HG03558 (cell line): ENCODE results near the gene DYNLT2.
"Not testable (repeated sequence)": the region's sequence is repeated elsewhere in the genome, so short reads cannot be mapped to it uniquely, and the experiment has no call there.

Source experiments
- ATAC-seq: cut with Tn5 transposase; IDR thresholded peaks from one replicate; pipeline ENCODE4 v1.9.1; 2021; ENCODE audit warnings: moderate number of reproducible peaks; ENCODE audit not compliant: unreplicated experiment; ENCODE audit errors: extremely low read depth

Gene DYNLT2

GRCh38 chr6:169783971-169784820 lies 32.8 kb upstream of the DYNLT2 start:
- ATAC-seq: no peak

GRCh38 chr6:169783401-169783800 lies 32.0 kb upstream of the DYNLT2 start:
- no peak for ATAC-seq

GRCh38 chr6:169782966-169783365 lies 31.6 kb upstream of the DYNLT2 start:
- ATAC-seq: no peak

GRCh38 chr6:169780571-169781091 lies 29.3 kb upstream of the DYNLT2 start:
- ATAC-seq: no peak

- no peak for ATAC-seq
Observed at GRCh38 chr6:169779896-169780295, 28.5 kb upstream of the DYNLT2 start.

- ATAC-seq: no peak
Observed at GRCh38 chr6:169779092-169779815, 27.9 kb upstream of the DYNLT2 start.

- ATAC-seq: no peak
Observed at GRCh38 chr6:169778646-169779045, 27.3 kb upstream of the DYNLT2 start.

- no peak for ATAC-seq
Observed at GRCh38 chr6:169777896-169778295, 26.5 kb upstream of the DYNLT2 start.

- ATAC-seq: no peak
Observed at GRCh38 chr6:169776379-169776778, 25.0 kb upstream of the DYNLT2 start.

- ATAC-seq: no peak
Observed at GRCh38 chr6:169775321-169775720, 23.9 kb upstream of the DYNLT2 start.

- no peak for ATAC-seq
Observed at GRCh38 chr6:169774347-169774746, 23.0 kb upstream of the DYNLT2 start.

GRCh38 chr6:169766921-169767736 lies 15.8 kb upstream of the DYNLT2 start:
- no peak for ATAC-seq

GRCh38 chr6:169766232-169766631 lies 14.9 kb upstream of the DYNLT2 start:
- no peak for ATAC-seq

- ATAC-seq: not testable (repeated sequence)
Observed at GRCh38 chr6:169765789-169766188, 14.4 kb upstream of the DYNLT2 start.

GRCh38 chr6:169763881-169764280 lies 12.5 kb upstream of the DYNLT2 start:
- no peak for ATAC-seq

GRCh38 chr6:169763308-169763707 lies 11.9 kb upstream of the DYNLT2 start:
- no peak for ATAC-seq

- ATAC-seq: no peak
Observed at GRCh38 chr6:169755162-169755561, 3.8 kb upstream of the DYNLT2 start.

- ATAC-seq: no peak
Observed at GRCh38 chr6:169752074-169752623, 777 bp upstream of the DYNLT2 start.

GRCh38 chr6:169746556-169746955 lies 4.8 kb downstream of the DYNLT2 start:
- no peak for ATAC-seq

GRCh38 chr6:169745405-169745804 lies 6.0 kb downstream of the DYNLT2 start:
- no peak for ATAC-seq
